ENCODE measurements around the gene RACK1.

DNA sequence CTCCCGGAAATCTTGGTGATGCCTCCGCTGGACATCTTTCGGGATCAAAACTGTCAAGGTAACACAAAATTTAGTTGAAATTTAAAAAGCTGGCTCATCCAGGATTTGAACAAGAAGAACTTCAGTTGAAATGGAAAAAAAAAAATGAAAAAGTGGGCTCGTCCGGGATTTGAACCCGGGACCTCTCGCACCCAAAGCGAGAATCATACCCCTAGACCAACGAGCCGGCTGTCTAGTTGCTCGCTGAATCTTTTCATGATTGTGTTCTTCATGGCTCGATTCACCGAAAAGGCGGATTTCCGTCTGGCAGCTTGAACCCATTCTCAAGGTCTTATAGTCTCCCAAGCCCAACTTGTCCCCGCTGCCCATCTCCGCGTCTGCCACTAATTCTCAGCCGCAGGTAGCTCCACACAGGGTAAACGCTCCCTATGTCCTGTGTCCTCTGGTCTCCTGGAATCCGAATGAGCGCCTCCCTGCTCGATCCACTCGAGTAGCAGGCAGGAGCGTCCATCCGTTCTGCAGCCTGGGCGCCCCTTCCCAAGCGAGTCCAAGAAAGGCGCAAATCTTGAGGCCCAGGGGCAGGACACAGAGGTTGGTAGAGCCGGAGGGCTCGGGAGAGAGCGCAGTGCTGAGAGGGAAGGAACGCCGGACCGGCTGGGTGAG is 54.9 kb downstream of the RACK1 start:
- TF ChIP-seq CTCF (IDR thresholded peaks at IDR 0.05) (no peak), POLR2A (IDR thresholded peaks at IDR 0.05) (no peak)

All from uterus (tissue), 2 donors.